HepG2 (cell line): ENCODE results near the gene LHPP. TPM values are rescaled to one million over a fixed set of nuclear protein-coding genes. Genes with fewer than 3 reads are reported as not detected.
"Not testable (repeated sequence)": the region's sequence is repeated elsewhere in the genome, so short reads cannot be mapped to it uniquely, and the experiment has no call there.

ENCODE experiments used
- ATAC-seq: fragments of 200-7000 bp; cut with Tn5 transposase; 3 replicates; pipeline ENCODE4 v1.9.1; 2020; ENCODE audit warnings: mild to moderate bottlenecking, moderate library complexity
- BruUV-seq: library from RNA; stranded (reverse); fragments of 400-500 nt; replicated peaks from 2 replicates; lab custom pipeline; 2021; lab: Mats Ljungman, UMichigan
- CTCF ChIA-PET: fragments of 300-600 bp; formaldehyde crosslinking; extraction: SDS; loops from one replicate; lab custom pipeline; 2021; ENCODE audit warnings: low total read pairs, inconsistent platforms, low intra/inter-chr PET ratio; lab: Yijun Ruan, JAX
- POLR2A ChIA-PET: fragments of 350-600 bp; sonication (Branson Sonifier 250); formaldehyde crosslinking; loops from one replicate; lab custom pipeline; 2020; ENCODE audit warnings: antibody characterized with exemption, inconsistent platforms; lab: Yijun Ruan, JAX
- DNase-seq: peaks from one replicate; pipeline ENCODE4 v3.0.0-alpha.2; 2015; ENCODE audit warnings: low spot score
- FAIRE-seq: peaks from 3 replicates; lab custom pipeline; 2011; peaks lifted over from hg19 to GRCh38; lab: Jason Lieb, UNC
- H2AFZ ChIP-seq: one replicate; pipeline ENCODE4 v1.6.1; 2011; ENCODE audit warnings: low read length, inconsistent platforms
- H3K27ac ChIP-seq: fragments of 300-600 bp; 3 replicates; pipeline ENCODE4 v1.8.0; 2011; ENCODE audit warnings: mixed run types, mild to moderate bottlenecking, mixed read lengths, low read length, inconsistent platforms; ENCODE audit not compliant: insufficient read depth; ENCODE audit errors: extremely low read length
- H3K27me3 ChIP-seq, 2 experiments: fragments of 200-600 bp in 1 of 2; 2 replicates in 1 of 2; 3 replicates in 1 of 2; pipeline versions ENCODE4 v1.6.0 to v1.8.0; 2011; ENCODE audit warnings: low read length in 2 of 2, mild to moderate bottlenecking in 2 of 2, moderate library complexity in 2 of 2, inconsistent platforms in 1 of 2; ENCODE audit not compliant: insufficient read depth in 2 of 2, control insufficient read depth in 1 of 2
- H3K36me3 ChIP-seq, 2 experiments: fragments of 200-600 bp in 1 of 2; replicated peaks in 1 of 2; 2 replicates in 1 of 2; 3 replicates in 1 of 2; pipeline versions ENCODE4 v1.5.1 to v1.8.0; 2011; ENCODE audit warnings: low read length in 2 of 2, inconsistent platforms in 1 of 2; ENCODE audit not compliant: insufficient read depth in 2 of 2, control insufficient read depth in 1 of 2
- H3K4me1 ChIP-seq: 2 replicates; pipeline ENCODE4 v1.5.1; 2012; ENCODE audit warnings: low read length, inconsistent platforms; ENCODE audit not compliant: insufficient read depth
- H3K4me2 ChIP-seq: 2 replicates; pipeline ENCODE4 v1.6.0; 2011; ENCODE audit warnings: low read depth, low read length, inconsistent platforms
- H3K4me3 ChIP-seq, 3 experiments: fragments of 200-600 bp in 1 of 3; sonication (generic), shearing (Covaris generic) in 1 of 3; replicated peaks in 1 of 3; 2 replicates each; pipeline ENCODE4 v1.5.1; 2011 to 2016; ENCODE audit warnings: low read length in 3 of 3, inconsistent platforms in 2 of 3, low read depth in 2 of 3, mild to moderate bottlenecking in 2 of 3, control low read depth in 1 of 3, mixed read lengths in 1 of 3; ENCODE audit not compliant: insufficient read depth in 1 of 3
- H3K79me2 ChIP-seq: one replicate; pipeline ENCODE4 v1.6.1; 2011; ENCODE audit warnings: low read length, inconsistent platforms; ENCODE audit not compliant: insufficient read depth
- H3K9ac ChIP-seq: 2 replicates; pipeline ENCODE4 v1.6.0; 2011; ENCODE audit warnings: mild to moderate bottlenecking, low read depth, low read length, inconsistent platforms; ENCODE audit not compliant: insufficient read depth
- H3K9me3 ChIP-seq: 2 replicates; pipeline ENCODE4 v1.5.1; 2012; ENCODE audit warnings: mild to moderate bottlenecking, low read length
- H4K20me1 ChIP-seq: 2 replicates; pipeline ENCODE4 v1.6.0; 2011; ENCODE audit warnings: inconsistent platforms, mild to moderate bottlenecking, low read length, moderate library complexity; ENCODE audit not compliant: insufficient read depth
- HNRNPK ChIP-seq: fragments of 200-400 bp; formaldehyde crosslinking; IDR thresholded peaks from 2 replicates; pipeline ENCODE4 v1.6.1; 2018; ENCODE audit warnings: low read length, low read depth, moderate library complexity, mild to moderate bottlenecking; ENCODE audit not compliant: poor library complexity, severe bottlenecking
- HNRNPL ChIP-seq: fragments of 200-400 bp; formaldehyde crosslinking; IDR thresholded peaks from 2 replicates; pipeline ENCODE4 v1.6.1; 2017; ENCODE audit warnings: mild to moderate bottlenecking, low read depth, low read length
- MEIS2 ChIP-seq: sonication (generic); formaldehyde crosslinking; IDR thresholded peaks from 2 replicates; pipeline ENCODE4 v1.9.0; 2021; ENCODE audit warnings: mild to moderate bottlenecking, missing genetic modification reagents
- NR1H2 ChIP-seq: sonication (generic); formaldehyde crosslinking; IDR thresholded peaks from 2 replicates; pipeline ENCODE4 v1.8.1; 2022; ENCODE audit warnings: low read depth, missing genetic modification reagents, borderline replicate concordance
- PHF5A ChIP-seq: IDR thresholded peaks from one replicate; pipeline ENCODE4 v1.6.1; 2018; ENCODE audit warnings: low read depth, missing genetic modification reagents; ENCODE audit not compliant: unreplicated experiment
- RAD21 ChIP-seq: fragments of 450-650 bp; formaldehyde crosslinking; IDR thresholded peaks from 2 replicates; pipeline ENCODE4 v1.5.0; 2020; ENCODE audit warnings: mild to moderate bottlenecking
- RXRB ChIP-seq: IDR thresholded peaks from 2 replicates; pipeline ENCODE4 v1.6.1; 2016; ENCODE audit warnings: borderline replicate concordance, missing genetic modification reagents, missing compliant biosample characterization
- SIX4 ChIP-seq: sonication (generic); formaldehyde crosslinking; IDR thresholded peaks from 2 replicates; pipeline ENCODE4 v1.4.0; 2020; ENCODE audit warnings: missing genetic modification reagents
- TMF1 ChIP-seq: sonication (generic); formaldehyde crosslinking; IDR thresholded peaks from 2 replicates; pipeline ENCODE4 v1.8.1; 2022; ENCODE audit warnings: low read depth, missing genetic modification reagents
- ZBTB42 ChIP-seq: sonication (generic); formaldehyde crosslinking; IDR thresholded peaks from 2 replicates; pipeline ENCODE4 v1.5.0; 2020; ENCODE audit warnings: mild to moderate bottlenecking, missing genetic modification reagents
- ZNF264 ChIP-seq: sonication (generic); formaldehyde crosslinking; IDR thresholded peaks from 2 replicates; pipeline ENCODE4 v1.4.0; 2020; ENCODE audit warnings: missing genetic modification reagents
- ZNF773 ChIP-seq: sonication (generic); formaldehyde crosslinking; IDR thresholded peaks from 2 replicates; pipeline ENCODE4 v1.4.0; 2020; ENCODE audit warnings: missing genetic modification reagents, borderline replicate concordance
- WGBS: methylation state at CpG from one replicate; pipeline ENCODE4 v1.1.6; 2017; ENCODE audit warnings: low lambda C conversion rate; 5-methylcytosine and 5-hydroxymethylcytosine counted together
- in situ Hi-C: cut with HindIII; loops from 2 replicates; pipeline ENCODE4 v1.10.0; 2017; ENCODE audit warnings: low pct_unique_long_range_greater_than_20kb; ENCODE audit not compliant: extremely low pct_ligation_motif_present
- intact Hi-C: fragments of 100-400 bp; cut with micrococcal nuclease; formaldehyde crosslinking; loops from one replicate; pipeline ENCODE4 v1.10.0; 2022; ENCODE audit not compliant: unreplicated experiment
- polyA plus RNA-seq, 8 experiments: library from polyadenylated mRNA; depleted of rRNA in 3 of 8; stranded (reverse) in 7 of 8; unstranded in 1 of 8; fragments of >200 nt; fragmentation: Illumina TruSeq in 4 of 8; extraction: Trizol in 4 of 8; gene quantifications; 2 replicates each; pipeline versions ENCODE4 v1.2.1 to v1.2.3, GENCODE V29; 2011 to 2016; ENCODE audit warnings: low read depth in 4 of 8, missing spikeins in 1 of 8, mixed read lengths in 1 of 8; ENCODE audit not compliant: insufficient read depth in 1 of 8
- total RNA-seq, 5 experiments: library from RNA; depleted of rRNA; stranded (reverse); fragments of >200 nt; fragmentation: Illumina TruSeq; extraction: Trizol; gene quantifications; 2 replicates each; pipeline ENCODE4 v1.2.3, GENCODE V29; 2016; ENCODE audit warnings: low read depth in 1 of 5
- TF ChIP-seq, protein P1 (sequence below): sonication (generic); formaldehyde crosslinking; IDR thresholded peaks from 2 replicates; pipeline ENCODE4 v1.4.0; 2020; ENCODE audit warnings: missing genetic modification reagents, borderline replicate concordance

Gene LHPP
- total and polyA plus RNA-seq, 2 of the 13 experiments (the other 11 are each of a cell fraction or from before 2014, with no cell fraction given): 5.2 to 13.1 TPM

DNA sequence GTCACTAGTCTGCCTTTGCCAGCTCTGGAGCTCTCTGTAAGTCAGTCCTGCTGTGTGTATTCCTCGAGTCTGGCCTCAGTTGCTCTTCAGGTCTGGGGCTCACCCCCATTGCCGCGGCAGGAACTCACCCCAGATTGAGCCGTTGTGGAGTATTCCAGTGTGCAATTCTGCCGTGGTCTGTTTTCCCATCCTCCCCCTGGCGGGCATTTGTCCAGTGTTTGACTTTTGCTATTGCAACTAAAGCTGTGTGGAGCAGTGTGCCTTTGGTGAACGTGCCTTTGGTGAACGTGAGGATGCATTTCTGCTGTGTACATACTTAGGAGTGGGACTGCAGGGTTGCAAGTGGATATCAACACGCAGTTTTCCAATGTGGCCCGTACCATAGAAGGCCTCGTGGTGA is 148.1 kb downstream of the LHPP start (continued):
- TF ChIP-seq MEIS2 (CRISPR knock-in tag) (no peak), PHF5A (CRISPR knock-in tag) (no peak), ZBTB42 (CRISPR knock-in tag) (no peak), RAD21 (CRISPR knock-in tag) (0 out of 2 replicates have a peak, but pooled peaks have one; percentile 24), NR1H2 (CRISPR knock-in tag) (no peak), ZNF773 (no peak), RXRB (CRISPR knock-in tag) (no peak), SIX4 (no peak), ZNF264 (CRISPR knock-in tag) (no peak), TMF1 (CRISPR knock-in tag) (no peak)
- TF ChIP-seq, protein P1, sequence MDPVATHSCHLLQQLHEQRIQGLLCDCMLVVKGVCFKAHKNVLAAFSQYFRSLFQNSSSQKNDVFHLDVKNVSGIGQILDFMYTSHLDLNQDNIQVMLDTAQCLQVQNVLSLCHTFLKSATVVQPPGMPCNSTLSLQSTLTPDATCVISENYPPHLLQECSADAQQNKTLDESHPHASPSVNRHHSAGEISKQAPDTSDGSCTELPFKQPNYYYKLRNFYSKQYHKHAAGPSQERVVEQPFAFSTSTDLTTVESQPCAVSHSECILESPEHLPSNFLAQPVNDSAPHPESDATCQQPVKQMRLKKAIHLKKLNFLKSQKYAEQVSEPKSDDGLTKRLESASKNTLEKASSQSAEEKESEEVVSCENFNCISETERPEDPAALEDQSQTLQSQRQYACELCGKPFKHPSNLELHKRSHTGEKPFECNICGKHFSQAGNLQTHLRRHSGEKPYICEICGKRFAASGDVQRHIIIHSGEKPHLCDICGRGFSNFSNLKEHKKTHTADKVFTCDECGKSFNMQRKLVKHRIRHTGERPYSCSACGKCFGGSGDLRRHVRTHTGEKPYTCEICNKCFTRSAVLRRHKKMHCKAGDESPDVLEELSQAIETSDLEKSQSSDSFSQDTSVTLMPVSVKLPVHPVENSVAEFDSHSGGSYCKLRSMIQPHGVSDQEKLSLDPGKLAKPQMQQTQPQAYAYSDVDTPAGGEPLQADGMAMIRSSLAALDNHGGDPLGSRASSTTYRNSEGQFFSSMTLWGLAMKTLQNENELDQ (CRISPR knock-in tag): no peak

DNA sequence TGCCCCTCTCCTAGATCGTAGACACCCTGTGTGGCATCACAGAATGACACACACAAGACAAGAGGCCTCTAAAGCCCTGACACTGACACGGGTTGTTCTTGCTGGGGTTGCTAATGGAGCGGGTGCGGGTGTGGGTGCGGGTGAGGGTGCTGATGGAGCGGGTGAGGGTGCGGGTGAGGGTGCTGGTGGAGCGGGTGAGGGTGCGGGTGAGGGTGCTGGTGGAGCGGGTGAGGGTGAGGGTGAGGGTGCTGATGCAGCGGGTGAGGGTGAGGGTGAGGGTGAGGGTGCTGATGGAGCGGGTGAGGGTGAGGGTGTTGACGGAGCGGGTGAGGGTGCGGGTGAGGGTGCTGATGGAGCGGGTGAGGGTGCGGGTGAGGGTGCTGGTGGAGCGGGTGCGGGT is 148.6 kb downstream of the LHPP start:
- in situ Hi-C loops, FAIRE-seq, DNase-seq, intact Hi-C loops, H3K9me3 ChIP-seq, H2AFZ ChIP-seq, BruUV-seq, H3K79me2 ChIP-seq, H3K27ac ChIP-seq, H3K27me3 ChIP-seq, H3K36me3 ChIP-seq, H3K4me2 ChIP-seq, H3K4me3 ChIP-seq, POLR2A ChIA-PET, ATAC-seq, H4K20me1 ChIP-seq, H3K9ac ChIP-seq: not testable (repeated sequence)
- WGBS: 96% methylated on average over 19 of the region's 19 CpGs
- TF ChIP-seq HNRNPK (peak; percentile 44), HNRNPL (peak; percentile 76)
- peaks cover 33% of the 10 kb centered on the region for H3K4me1 ChIP-seq
- CTCF ChIA-PET: interaction anchor here (1.3 kb wide), 1 partner anchor 70 kb away, joined by 6 read pairs; no protein-coding TSS in a partner anchor
